SH-SY5Y (cell line): ENCODE measurements around the gene LRRC63.

Source experiments
- GATA2 ChIP-seq: IDR thresholded peaks from 2 replicates; pipeline ENCODE4 v1.6.1; 2011; ENCODE audit warnings: mild to moderate bottlenecking, low read depth, low read length
- GATA3 ChIP-seq: IDR thresholded peaks from 2 replicates; pipeline ENCODE4 v1.6.1; 2011; ENCODE audit warnings: low read depth, mild to moderate bottlenecking, low read length, moderate library complexity

- no peak for TF ChIP-seq GATA2
- no peak for TF ChIP-seq GATA3
Observed at GRCh38 chr13:46176756-46177155, 35.0 kb upstream of the LRRC63 start.
